Neural cell (in vitro differentiated cells): ENCODE measurements around the gene HEATR9. TPM values are rescaled to one million over a fixed set of nuclear protein-coding genes. Genes with fewer than 3 reads are reported as not detected.

Source experiments
- H2AFZ ChIP-seq: fragments of 200-600, 300-800 bp; sonication (generic), shearing (Covaris generic); 2 replicates; pipeline ENCODE4 v1.6.0; 2014; ENCODE audit warnings: low read depth, mild to moderate bottlenecking, antibody characterized with exemption, low read length, moderate library complexity
- H3F3A ChIP-seq: fragments of 200-600 bp; shearing (Covaris generic); 2 replicates; pipeline ENCODE4 v1.6.1; 2016; ENCODE audit warnings: mild to moderate bottlenecking, moderate library complexity, mixed read lengths, antibody characterized with exemption, low read length; ENCODE audit not compliant: insufficient read depth, poor library complexity, severe bottlenecking
- H3K27ac ChIP-seq: fragments of 200-600, 300-800 bp; sonication (generic), shearing (Covaris generic); 2 replicates; pipeline ENCODE4 v1.5.1; 2014; ENCODE audit warnings: mild to moderate bottlenecking, low read length, moderate library complexity
- H3K27me3 ChIP-seq: fragments of 300-800, 200-600 bp; sonication (generic), shearing (Covaris generic); 2 replicates; pipeline ENCODE4 v1.6.0; 2014; ENCODE audit warnings: mild to moderate bottlenecking, low read depth, low read length, moderate library complexity; ENCODE audit not compliant: insufficient read depth
- H3K36me3 ChIP-seq: fragments of 300-800, 200-600 bp; sonication (generic), shearing (Covaris generic); 2 replicates; pipeline ENCODE4 v1.5.1; 2014; ENCODE audit warnings: mild to moderate bottlenecking, antibody characterized with exemption, low read length, moderate library complexity; ENCODE audit not compliant: insufficient read depth
- H3K4me2 ChIP-seq: fragments of 300-800, 200-600 bp; sonication (generic), shearing (Covaris generic); 2 replicates; pipeline ENCODE4 v1.6.0; 2014; ENCODE audit warnings: mild to moderate bottlenecking, low read length
- H3K4me3 ChIP-seq: fragments of 300-800, 200-600 bp; sonication (generic), shearing (Covaris generic); 2 replicates; pipeline ENCODE4 v1.5.1; 2014; ENCODE audit warnings: mild to moderate bottlenecking, low read length, moderate library complexity
- H3K79me2 ChIP-seq: fragments of 200-600 bp; shearing (Covaris generic); replicated peaks from 2 replicates; pipeline ENCODE4 v1.6.0; 2014; ENCODE audit warnings: mild to moderate bottlenecking, low read length, moderate library complexity; ENCODE audit not compliant: insufficient read depth
- H3K9ac ChIP-seq: fragments of 300-800, 200-600 bp; sonication (generic), shearing (Covaris generic); 2 replicates; pipeline ENCODE4 v1.6.1; 2016; ENCODE audit warnings: mild to moderate bottlenecking, low read length, mixed read lengths
- H3K9me2 ChIP-seq: fragments of 200-600 bp; shearing (Covaris generic); 2 replicates; pipeline ENCODE4 v1.6.1; 2016; ENCODE audit warnings: mild to moderate bottlenecking, low read length, mixed read lengths; ENCODE audit not compliant: insufficient read depth
- H3K9me3 ChIP-seq: fragments of 200-600, 300-800 bp; sonication (generic), shearing (Covaris generic); 2 replicates; pipeline ENCODE4 v1.6.1; 2016; ENCODE audit warnings: mild to moderate bottlenecking, mixed run types, low read length, moderate library complexity, mixed read lengths
- H4K20me1 ChIP-seq: fragments of 200-600 bp; shearing (Covaris generic); 2 replicates; pipeline ENCODE4 v1.6.1; 2016; ENCODE audit warnings: mild to moderate bottlenecking, mixed run types; ENCODE audit not compliant: insufficient read depth
- EP300 ChIP-seq: fragments of 450-650 bp; conservative IDR thresholded peaks from 2 replicates; pipeline ENCODE4 v1.6.1; 2014; ENCODE audit warnings: antibody characterized with exemption, mild to moderate bottlenecking, moderate library complexity; ENCODE audit not compliant: poor library complexity, severe bottlenecking
- EZH2 ChIP-seq: fragments of 200-600, 300-800 bp; shearing (Covaris generic), sonication (generic); IDR thresholded peaks from 2 replicates; pipeline ENCODE4 v1.6.1; 2014; ENCODE audit warnings: antibody characterized with exemption, low read length, borderline replicate concordance, mild to moderate bottlenecking; ENCODE audit not compliant: insufficient read depth, poor library complexity, severe bottlenecking
- MXI1 ChIP-seq: fragments of 450-650 bp; conservative IDR thresholded peaks from 2 replicates; pipeline ENCODE4 v1.6.1; 2014; ENCODE audit warnings: antibody characterized with exemption, mild to moderate bottlenecking; ENCODE audit not compliant: poor library complexity, severe bottlenecking
- POLR2AphosphoS5 ChIP-seq: IDR thresholded peaks from 2 replicates; pipeline ENCODE4 v1.6.1; 2012
- RAD21 ChIP-seq: fragments of 450-650 bp; conservative IDR thresholded peaks from 2 replicates; pipeline ENCODE4 v1.6.1; 2014; ENCODE audit warnings: antibody characterized with exemption, mild to moderate bottlenecking, moderate library complexity
- SMC3 ChIP-seq: fragments of 450-650 bp; conservative IDR thresholded peaks from 2 replicates; pipeline ENCODE4 v1.6.1; 2014; ENCODE audit warnings: antibody characterized with exemption, mild to moderate bottlenecking, moderate library complexity; ENCODE audit not compliant: poor library complexity
- TAF1 ChIP-seq: IDR thresholded peaks from 2 replicates; pipeline ENCODE4 v1.6.1; 2012; ENCODE audit warnings: low read depth
- polyA plus RNA-seq: library from polyadenylated mRNA; depleted of rRNA; stranded (reverse); fragments of >200 nt; gene quantifications from 2 replicates; pipeline ENCODE4 v1.2.3, GENCODE V29; 2014
- TF ChIP-seq, protein P1 (sequence below): IDR thresholded peaks from 2 replicates; pipeline ENCODE4 v1.6.1; 2012; ENCODE audit warnings: borderline replicate concordance
- TF ChIP-seq, protein P2 (sequence below): fragments of 450-650 bp; IDR thresholded peaks from 2 replicates; pipeline ENCODE4 v1.5.1; 2014; ENCODE audit warnings: antibody characterized with exemption, mild to moderate bottlenecking, moderate library complexity; ENCODE audit not compliant: poor library complexity, severe bottlenecking

HEATR9 gene
- polyA plus RNA-seq, 1 donor from 2014 or later = not detected

DNA sequence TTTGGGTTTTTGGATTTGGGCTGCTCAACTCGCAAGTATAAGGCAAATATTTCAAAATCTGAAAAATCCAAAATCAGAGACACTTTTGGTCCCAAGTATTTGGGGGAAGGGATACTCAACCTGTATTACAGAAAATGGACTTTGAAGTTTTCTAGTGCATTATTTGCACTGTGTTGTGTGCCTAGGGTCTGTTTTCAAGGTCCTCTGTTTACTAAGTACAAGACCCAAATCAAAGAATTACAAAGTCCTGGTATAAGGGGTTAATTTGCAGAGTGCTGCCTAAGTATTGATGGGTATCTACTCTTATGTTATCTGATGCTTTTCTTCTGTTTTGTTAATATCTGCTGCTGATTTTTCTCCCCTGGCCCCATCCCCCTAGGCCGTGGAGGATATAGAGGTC is 25.0 kb downstream of the HEATR9 start:
- TF ChIP-seq EP300 = no peak
- no peak for TF ChIP-seq EZH2
- TF ChIP-seq RAD21 = no peak
- TF ChIP-seq MXI1 = no peak
- TF ChIP-seq SMC3 = no peak
- TF ChIP-seq TAF1 = no peak
- TF ChIP-seq, protein P1, sequence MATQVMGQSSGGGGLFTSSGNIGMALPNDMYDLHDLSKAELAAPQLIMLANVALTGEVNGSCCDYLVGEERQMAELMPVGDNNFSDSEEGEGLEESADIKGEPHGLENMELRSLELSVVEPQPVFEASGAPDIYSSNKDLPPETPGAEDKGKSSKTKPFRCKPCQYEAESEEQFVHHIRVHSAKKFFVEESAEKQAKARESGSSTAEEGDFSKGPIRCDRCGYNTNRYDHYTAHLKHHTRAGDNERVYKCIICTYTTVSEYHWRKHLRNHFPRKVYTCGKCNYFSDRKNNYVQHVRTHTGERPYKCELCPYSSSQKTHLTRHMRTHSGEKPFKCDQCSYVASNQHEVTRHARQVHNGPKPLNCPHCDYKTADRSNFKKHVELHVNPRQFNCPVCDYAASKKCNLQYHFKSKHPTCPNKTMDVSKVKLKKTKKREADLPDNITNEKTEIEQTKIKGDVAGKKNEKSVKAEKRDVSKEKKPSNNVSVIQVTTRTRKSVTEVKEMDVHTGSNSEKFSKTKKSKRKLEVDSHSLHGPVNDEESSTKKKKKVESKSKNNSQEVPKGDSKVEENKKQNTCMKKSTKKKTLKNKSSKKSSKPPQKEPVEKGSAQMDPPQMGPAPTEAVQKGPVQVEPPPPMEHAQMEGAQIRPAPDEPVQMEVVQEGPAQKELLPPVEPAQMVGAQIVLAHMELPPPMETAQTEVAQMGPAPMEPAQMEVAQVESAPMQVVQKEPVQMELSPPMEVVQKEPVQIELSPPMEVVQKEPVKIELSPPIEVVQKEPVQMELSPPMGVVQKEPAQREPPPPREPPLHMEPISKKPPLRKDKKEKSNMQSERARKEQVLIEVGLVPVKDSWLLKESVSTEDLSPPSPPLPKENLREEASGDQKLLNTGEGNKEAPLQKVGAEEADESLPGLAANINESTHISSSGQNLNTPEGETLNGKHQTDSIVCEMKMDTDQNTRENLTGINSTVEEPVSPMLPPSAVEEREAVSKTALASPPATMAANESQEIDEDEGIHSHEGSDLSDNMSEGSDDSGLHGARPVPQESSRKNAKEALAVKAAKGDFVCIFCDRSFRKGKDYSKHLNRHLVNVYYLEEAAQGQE = no peak
- no peak for TF ChIP-seq POLR2AphosphoS5
- TF ChIP-seq, protein P2, sequence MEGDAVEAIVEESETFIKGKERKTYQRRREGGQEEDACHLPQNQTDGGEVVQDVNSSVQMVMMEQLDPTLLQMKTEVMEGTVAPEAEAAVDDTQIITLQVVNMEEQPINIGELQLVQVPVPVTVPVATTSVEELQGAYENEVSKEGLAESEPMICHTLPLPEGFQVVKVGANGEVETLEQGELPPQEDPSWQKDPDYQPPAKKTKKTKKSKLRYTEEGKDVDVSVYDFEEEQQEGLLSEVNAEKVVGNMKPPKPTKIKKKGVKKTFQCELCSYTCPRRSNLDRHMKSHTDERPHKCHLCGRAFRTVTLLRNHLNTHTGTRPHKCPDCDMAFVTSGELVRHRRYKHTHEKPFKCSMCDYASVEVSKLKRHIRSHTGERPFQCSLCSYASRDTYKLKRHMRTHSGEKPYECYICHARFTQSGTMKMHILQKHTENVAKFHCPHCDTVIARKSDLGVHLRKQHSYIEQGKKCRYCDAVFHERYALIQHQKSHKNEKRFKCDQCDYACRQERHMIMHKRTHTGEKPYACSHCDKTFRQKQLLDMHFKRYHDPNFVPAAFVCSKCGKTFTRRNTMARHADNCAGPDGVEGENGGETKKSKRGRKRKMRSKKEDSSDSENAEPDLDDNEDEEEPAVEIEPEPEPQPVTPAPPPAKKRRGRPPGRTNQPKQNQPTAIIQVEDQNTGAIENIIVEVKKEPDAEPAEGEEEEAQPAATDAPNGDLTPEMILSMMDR = no peak
- H3K9ac ChIP-seq = no peak overlapping the region
- no peaks in the 10 kb centered on the region for H3K79me2 ChIP-seq
- H2AFZ ChIP-seq = no peak overlapping the region
- H3K4me2 ChIP-seq = no peak overlapping the region
- H3K27me3 ChIP-seq = no peaks in the 10 kb centered on the region
- H3F3A ChIP-seq = no peaks in the 10 kb centered on the region
- H3K4me3 ChIP-seq = no peak overlapping the region
- H3K36me3 ChIP-seq = no peaks in the 10 kb centered on the region
- no peaks in the 10 kb centered on the region for H3K9me3 ChIP-seq
- H4K20me1 ChIP-seq = no peaks in the 10 kb centered on the region
- no peaks in the 10 kb centered on the region for H3K9me2 ChIP-seq
- no peak overlapping the region for H3K27ac ChIP-seq

DNA sequence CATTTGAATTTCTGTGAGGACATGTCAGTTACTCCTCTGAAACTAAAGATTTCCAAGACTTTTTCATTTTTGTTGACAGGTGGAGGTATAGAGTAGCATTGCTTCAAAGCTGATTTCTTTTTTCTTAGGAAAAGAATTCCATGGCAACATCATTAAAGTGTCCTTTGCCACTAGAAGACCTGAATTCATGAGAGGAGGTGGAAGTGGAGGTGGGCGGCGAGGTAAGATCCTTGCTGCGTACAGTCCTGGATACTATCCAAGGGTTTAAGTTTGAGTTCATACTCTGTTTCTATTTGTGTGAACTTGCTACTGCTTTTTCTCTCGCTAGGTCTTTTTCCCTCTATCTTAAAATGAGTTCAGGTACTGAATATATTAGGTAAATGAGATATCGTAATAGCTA is 26.5 kb downstream of the HEATR9 start:
- Histone ChIP-seq H3K27ac (no peak overlapping the region), H3K27me3 (no peaks in the 10 kb centered on the region), H3K4me3 (no peak overlapping the region), H3K4me2 (no peak overlapping the region), H3F3A (no peaks in the 10 kb centered on the region), H3K9me2 (no peaks in the 10 kb centered on the region), H3K36me3 (peaks cover 10% of the 10 kb centered on the region), H3K9ac (no peak overlapping the region), H4K20me1 (no peaks in the 10 kb centered on the region), H2AFZ (no peak overlapping the region), H3K79me2 (no peaks in the 10 kb centered on the region), H3K9me3 (no peaks in the 10 kb centered on the region)
- TF ChIP-seq POLR2AphosphoS5 (no peak), MXI1 (no peak), SMC3 (no peak), EP300 (no peak), TAF1 (no peak), EZH2 (no peak)
- TF ChIP-seq, protein P2 = no peak
- TF ChIP-seq, protein P1 = no peak
